GM12878 (cell line): ENCODE data around the gene TBC1D25. TPM values are rescaled to one million over a fixed set of nuclear protein-coding genes. Genes with fewer than 3 reads are reported as not detected.

Source experiments
- ATAC-seq: fragments of 200-7000 bp; cut with Tn5 transposase; 3 replicates; pipeline ENCODE4 v1.9.1; 2020; ENCODE audit warnings: mild to moderate bottlenecking, moderate library complexity
- BruUV-seq: library from RNA; stranded (reverse); fragments of 400-500 nt; replicated peaks from 2 replicates; lab custom pipeline; 2021; lab: Mats Ljungman, UMichigan
- CTCF ChIA-PET: fragments of 300-600 bp; sonication (Branson Sonifier 250); formaldehyde crosslinking; extraction: SDS; loops from one replicate; lab custom pipeline; 2021; ENCODE audit warnings: inconsistent platforms; lab: Yijun Ruan, JAX
- POLR2A ChIA-PET: fragments of 350-600 bp; formaldehyde crosslinking; extraction: SDS; loops from one replicate; lab custom pipeline; 2021; ENCODE audit warnings: inconsistent platforms; lab: Charles Lee
- RAD21 ChIA-PET: fragments of 300-600 bp; sonication (Branson Sonifier 250); formaldehyde crosslinking; loops from one replicate; lab custom pipeline; 2023; ENCODE audit warnings: antibody characterized with exemption; ENCODE audit not compliant: unreplicated experiment; lab: Charles Lee
- SMC1A ChIA-PET: fragments of 300-600 bp; sonication (Branson Sonifier 250); formaldehyde crosslinking; loops from one replicate; lab custom pipeline; 2023; ENCODE audit not compliant: unreplicated experiment, uncharacterized antibody; lab: Charles Lee
- DNase-seq: peaks from one replicate; pipeline ENCODE4 v3.0.0-alpha.2; 2011; ENCODE audit warnings: low read depth, low spot score
- FAIRE-seq: peaks from 3 replicates; lab custom pipeline; 2011; peaks lifted over from hg19 to GRCh38; lab: Jason Lieb, UNC
- H2AFZ ChIP-seq: 2 replicates; pipeline ENCODE4 v1.6.0; 2011; ENCODE audit warnings: low read depth, low read length, control low read depth; ENCODE audit not compliant: control insufficient read depth
- H3K27ac ChIP-seq: 2 replicates; pipeline ENCODE4 v1.5.1; 2011; ENCODE audit warnings: control low read depth; ENCODE audit not compliant: control insufficient read depth, insufficient read depth
- H3K27me3 ChIP-seq, 2 experiments: replicated peaks in 1 of 2; 2 replicates each; pipeline versions ENCODE4 v1.6.0 to v1.6.1; 2011; ENCODE audit warnings: low read length in 1 of 2; ENCODE audit not compliant: control insufficient read depth in 2 of 2, insufficient read depth in 2 of 2
- H3K36me3 ChIP-seq, 2 experiments: 2 replicates each; pipeline ENCODE4 v1.5.1; 2011; ENCODE audit warnings: low read length in 1 of 2; ENCODE audit not compliant: control insufficient read depth in 2 of 2, insufficient read depth in 2 of 2
- H3K4me1 ChIP-seq: 2 replicates; pipeline ENCODE4 v1.6.1; 2011; ENCODE audit warnings: mild to moderate bottlenecking, low read length, moderate library complexity, mixed read lengths; ENCODE audit not compliant: control insufficient read depth, insufficient read depth
- H3K4me2 ChIP-seq: 2 replicates; pipeline ENCODE4 v1.6.0; 2011; ENCODE audit warnings: control low read depth; ENCODE audit not compliant: control insufficient read depth, insufficient read depth
- H3K4me3 ChIP-seq: fragments of 200-600 bp; sonication (generic); 2 replicates; pipeline ENCODE4 v1.5.1; 2016
- H3K79me2 ChIP-seq: 2 replicates; pipeline ENCODE4 v1.6.0; 2011; ENCODE audit warnings: low read length; ENCODE audit not compliant: control insufficient read depth, insufficient read depth
- H3K9ac ChIP-seq: 2 replicates; pipeline ENCODE4 v1.8.0; 2011; ENCODE audit warnings: low read length, control low read depth, mixed read lengths; ENCODE audit not compliant: control insufficient read depth, insufficient read depth
- H3K9me3 ChIP-seq: replicated peaks from 3 replicates; pipeline ENCODE4 v1.5.1; 2011; ENCODE audit warnings: mild to moderate bottlenecking, low read length; ENCODE audit not compliant: control insufficient read depth, insufficient read depth
- H4K20me1 ChIP-seq: 2 replicates; pipeline ENCODE4 v1.6.0; 2011; ENCODE audit not compliant: control insufficient read depth, insufficient read depth
- ASH2L ChIP-seq: fragments of 300-600, 200-600 bp; sonication (generic); IDR thresholded peaks from 2 replicates; pipeline ENCODE4 v1.6.1; 2017; ENCODE audit warnings: low read depth, mild to moderate bottlenecking, borderline replicate concordance
- ATF2 ChIP-seq: IDR thresholded peaks from 2 replicates; pipeline ENCODE4 v1.6.1; 2012; ENCODE audit warnings: low read length, inconsistent platforms
- BRCA1 ChIP-seq: IDR thresholded peaks from 2 replicates; pipeline ENCODE4 v1.6.1; 2011; ENCODE audit warnings: low read depth, low read length, improper control_type of control experiment
- CBX5 ChIP-seq: sonication (generic); IDR thresholded peaks from 2 replicates; pipeline ENCODE4 v1.6.1; 2016; ENCODE audit warnings: low read depth, moderate library complexity, mild to moderate bottlenecking, inconsistent platforms
- E2F8 ChIP-seq: fragments of 450-650 bp; IDR thresholded peaks from 2 replicates; pipeline ENCODE4 v1.6.1; 2018; ENCODE audit warnings: mild to moderate bottlenecking, low read depth, moderate library complexity; ENCODE audit not compliant: partially characterized antibody
- IRF4 ChIP-seq: IDR thresholded peaks from 2 replicates; pipeline ENCODE4 v1.6.1; 2011; ENCODE audit warnings: low read depth, low read length
- POLR2A ChIP-seq: IDR thresholded peaks from 2 replicates; pipeline ENCODE4 v1.6.1; 2011; ENCODE audit warnings: low read depth, mild to moderate bottlenecking, low read length
- RAD21 ChIP-seq: IDR thresholded peaks from 2 replicates; pipeline ENCODE4 v1.6.1; 2011; ENCODE audit warnings: mild to moderate bottlenecking, low read depth, low read length, moderate library complexity; ENCODE audit not compliant: insufficient read depth
- RUNX3 ChIP-seq: IDR thresholded peaks from 2 replicates; pipeline ENCODE4 v1.6.1; 2012; ENCODE audit warnings: low read length, inconsistent platforms
- SMAD5 ChIP-seq: IDR thresholded peaks from 2 replicates; pipeline ENCODE4 v1.6.1; 2016; ENCODE audit warnings: antibody characterized with exemption, low read depth
- SRF ChIP-seq, 2 experiments: IDR thresholded peaks; 2 replicates each; pipeline ENCODE4 v1.6.1; 2011; ENCODE audit warnings: low read depth in 2 of 2, low read length in 2 of 2, mild to moderate bottlenecking in 1 of 2, moderate library complexity in 1 of 2
- ZNF384 ChIP-seq: IDR thresholded peaks from 2 replicates; pipeline ENCODE4 v1.6.1; 2012; ENCODE audit warnings: low read depth, mild to moderate bottlenecking, low read length, improper control_type of control experiment, borderline replicate concordance
- WGBS: methylation state at CpG from one replicate; pipeline ENCODE4 v1.1.6; 2016; ENCODE audit warnings: low lambda C conversion rate; ENCODE audit not compliant: insufficient replicate concordance, insufficient coverage; ENCODE audit errors: missing lambda C conversion rate; 5-methylcytosine and 5-hydroxymethylcytosine counted together
- in situ Hi-C: fragments of 300-500 bp; cut with MboI; formaldehyde crosslinking; loops from 9 replicates; pipeline ENCODE4 v1.14.3; 2018; ENCODE audit warnings: mixed read lengths
- intact Hi-C: fragments of 100-400 bp; cut with micrococcal nuclease; formaldehyde crosslinking; loops from one replicate; pipeline ENCODE4 v1.14.2; 2022; ENCODE audit not compliant: unreplicated experiment
- polyA plus RNA-seq, 11 experiments: library from polyadenylated mRNA; depleted of rRNA in 4 of 11; unstranded in 6 of 11; stranded (reverse) in 5 of 11; fragments of >200 nt; fragmentation: Nextera tagmentation in 4 of 11; fragmentation: Illumina TruSeq in 1 of 11; extraction: Ambion mirVana in 4 of 11; extraction: Trizol in 1 of 11; gene quantifications; 1 replicate in 1 of 11; 2 replicates in 10 of 11; pipeline versions ENCODE4 v1.2.1 to v1.2.3, GENCODE V29; 2011 to 2016; ENCODE audit warnings: inconsistent platforms in 2 of 11, missing spikeins in 2 of 11, low read depth in 1 of 11
- total RNA-seq, 4 experiments: library from RNA; depleted of rRNA in 3 of 4; stranded (reverse); fragments of >200 nt in 3 of 4; fragmentation: Illumina TruSeq in 1 of 4; extraction: Trizol in 1 of 4; gene quantifications; 2 replicates each; pipeline versions ENCODE4 v1.2.1 to v1.2.3, GENCODE V29; 2013 to 2021

TBC1D25 gene
- total and polyA plus RNA-seq, 10 of the 15 experiments (the other 5 are each of a cell fraction or from before 2014, with no cell fraction given): 0.79 to 17.3 (median 10.0) TPM

GRCh38 chrX:48579259-48579658 lies 39.7 kb downstream of the TBC1D25 start:
- no TSS peak for BruUV-seq
- H2AFZ ChIP-seq: no peak overlapping the region
- in situ Hi-C loops: no loop called here

More at GRCh38 chrX:48579259-48579658, 39.7 kb downstream of the TBC1D25 start:
- TF ChIP-seq E2F8: no peak
- TF ChIP-seq CBX5: no peak
- TF ChIP-seq POLR2A: peak; percentile 67
- no peak for TF ChIP-seq RAD21
- TF ChIP-seq SMAD5: peak; percentile 50; the same call in 1 of the 2 replicates
- TF ChIP-seq SRF (IDR thresholded peaks at IDR 0.05; ENCODE audit: low read depth in 2 of 2, low read length in 2 of 2): no peak
- peak; percentile 11; the same call in 1 of the 2 replicates for TF ChIP-seq ATF2
- TF ChIP-seq RUNX3: no peak
- TF ChIP-seq IRF4: no peak
- no peak for TF ChIP-seq ASH2L
- no peak for TF ChIP-seq BRCA1
- TF ChIP-seq ZNF384: no peak
- no peak overlapping the region for H3K4me2 ChIP-seq
- ATAC-seq (peak; percentile 4; the same call in 1 of the 3 replicates), DNase-seq (no peak), FAIRE-seq (no peak)
- peaks cover 1 to 15% of the 10 kb centered on the region in 2 experiments for H3K36me3 ChIP-seq
- POLR2A ChIA-PET: no interaction called here
- 53% methylated on average over 3 of the region's 3 CpGs for WGBS
- no peaks in the 10 kb centered on the region for H4K20me1 ChIP-seq
- H3K27me3 ChIP-seq: no peaks in the 10 kb centered on the region
- H3K27ac ChIP-seq: no peak overlapping the region
- peaks cover 24% of the 10 kb centered on the region for H3K79me2 ChIP-seq
- intact Hi-C loops: no loop called here
- SMC1A ChIA-PET: no interaction called here
- no peak overlapping the region for H3K4me3 ChIP-seq
- RAD21 ChIA-PET: no interaction called here
- peaks cover 7% of the 10 kb centered on the region; the same call in 1 of the 2 replicates for H3K4me1 ChIP-seq
- CTCF ChIA-PET: interaction anchor here (1.0 kb wide), 1 partner anchor 111 kb away, joined by 3 read pairs; no protein-coding TSS in a partner anchor
- H3K9me3 ChIP-seq: no peaks in the 10 kb centered on the region; the same call in 2 of the 3 replicates
- no peak overlapping the region for H3K9ac ChIP-seq
